ENCODE data around the gene RDX.
A peak's percentile ranks its signal among the peaks of the same experiment; 100 is the strongest.

- no peak for TF ChIP-seq POLR2A (IDR thresholded peaks at IDR 0.05; ENCODE audit: low read length)
- no peak for TF ChIP-seq CTCF (IDR thresholded peaks at IDR 0.05)
- no peak for TF ChIP-seq ESRRA (IDR thresholded peaks at IDR 0.05; ENCODE audit: borderline replicate concordance, low read length)
- no peak for TF ChIP-seq USF2 (IDR thresholded peaks at IDR 0.05)
- no peak for TF ChIP-seq MAFK (IDR thresholded peaks at IDR 0.05; ENCODE audit: partially characterized antibody)
- no peak for TF ChIP-seq KDM1A (IDR thresholded peaks at IDR 0.05; ENCODE audit: low read depth)
- TF ChIP-seq EP300 (IDR thresholded peaks at IDR 0.05): no peak
- TF ChIP-seq RCOR1 (IDR thresholded peaks at IDR 0.05; ENCODE audit: low read depth, low read length): no peak
- no peak for TF ChIP-seq RARB (CRISPR knock-in tag; IDR thresholded peaks at IDR 0.05)
- TF ChIP-seq, protein P1, sequence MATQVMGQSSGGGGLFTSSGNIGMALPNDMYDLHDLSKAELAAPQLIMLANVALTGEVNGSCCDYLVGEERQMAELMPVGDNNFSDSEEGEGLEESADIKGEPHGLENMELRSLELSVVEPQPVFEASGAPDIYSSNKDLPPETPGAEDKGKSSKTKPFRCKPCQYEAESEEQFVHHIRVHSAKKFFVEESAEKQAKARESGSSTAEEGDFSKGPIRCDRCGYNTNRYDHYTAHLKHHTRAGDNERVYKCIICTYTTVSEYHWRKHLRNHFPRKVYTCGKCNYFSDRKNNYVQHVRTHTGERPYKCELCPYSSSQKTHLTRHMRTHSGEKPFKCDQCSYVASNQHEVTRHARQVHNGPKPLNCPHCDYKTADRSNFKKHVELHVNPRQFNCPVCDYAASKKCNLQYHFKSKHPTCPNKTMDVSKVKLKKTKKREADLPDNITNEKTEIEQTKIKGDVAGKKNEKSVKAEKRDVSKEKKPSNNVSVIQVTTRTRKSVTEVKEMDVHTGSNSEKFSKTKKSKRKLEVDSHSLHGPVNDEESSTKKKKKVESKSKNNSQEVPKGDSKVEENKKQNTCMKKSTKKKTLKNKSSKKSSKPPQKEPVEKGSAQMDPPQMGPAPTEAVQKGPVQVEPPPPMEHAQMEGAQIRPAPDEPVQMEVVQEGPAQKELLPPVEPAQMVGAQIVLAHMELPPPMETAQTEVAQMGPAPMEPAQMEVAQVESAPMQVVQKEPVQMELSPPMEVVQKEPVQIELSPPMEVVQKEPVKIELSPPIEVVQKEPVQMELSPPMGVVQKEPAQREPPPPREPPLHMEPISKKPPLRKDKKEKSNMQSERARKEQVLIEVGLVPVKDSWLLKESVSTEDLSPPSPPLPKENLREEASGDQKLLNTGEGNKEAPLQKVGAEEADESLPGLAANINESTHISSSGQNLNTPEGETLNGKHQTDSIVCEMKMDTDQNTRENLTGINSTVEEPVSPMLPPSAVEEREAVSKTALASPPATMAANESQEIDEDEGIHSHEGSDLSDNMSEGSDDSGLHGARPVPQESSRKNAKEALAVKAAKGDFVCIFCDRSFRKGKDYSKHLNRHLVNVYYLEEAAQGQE (IDR thresholded peaks at IDR 0.05): no peak
- TF ChIP-seq RAD21 (conservative IDR thresholded peaks at IDR 0.05 in 1 of 2, IDR thresholded peaks at IDR 0.05 in 1 of 2): no peak
- TF ChIP-seq HDAC2 (IDR thresholded peaks at IDR 0.05): no peak
- 0 out of 5 replicates have a peak, but pooled peaks of 1 of the 2 experiments have one; percentile 8 for TF ChIP-seq JUN (IDR thresholded peaks at IDR 0.05)
Observed at GRCh38 chr11:110217936-110218335, 78.5 kb downstream of the RDX start.

All from A549 (cell line).